T-helper 17 cell (primary cell): ENCODE results near the gene KRTAP19-3. TPM values are rescaled to one million over a fixed set of nuclear protein-coding genes. Genes with fewer than 3 reads are reported as not detected.
"Not testable (repeated sequence)": the region's sequence is repeated elsewhere in the genome, so short reads cannot be mapped to it uniquely, and the experiment has no call there.

ENCODE experiments used
- ATAC-seq: fragments of 150-1000 bp; cut with Tn5 transposase; 2 replicates; pipeline ENCODE4 v1.10.0; 2021; ENCODE audit warnings: mild to moderate bottlenecking, moderate library complexity
- DNase-seq, 3 donors: peaks; one replicate each; pipeline versions ENCODE4 v3.0.0 to v3.0.0-alpha.2; 2020 to 2021
- H3K9me3 ChIP-seq: one replicate; pipeline ENCODE4 v1.7.0; 2013; ENCODE audit warnings: low read length, mild to moderate bottlenecking; ENCODE audit not compliant: control insufficient read depth, poor library complexity, severe bottlenecking
- H3K27ac Mint-ChIP-seq: one replicate; pipeline ENCODE4 v1.8.0; 2022; ENCODE audit warnings: mild to moderate bottlenecking, moderate library complexity, mixed read lengths
- H3K27me3 Mint-ChIP-seq: one replicate; pipeline ENCODE4 v1.8.0; 2022; ENCODE audit warnings: mixed read lengths
- H3K36me3 Mint-ChIP-seq: one replicate; pipeline ENCODE4 v1.8.0; 2022; ENCODE audit warnings: low read depth, mixed read lengths
- H3K4me1 Mint-ChIP-seq: one replicate; pipeline ENCODE4 v1.8.0; 2022; ENCODE audit warnings: mild to moderate bottlenecking, mixed read lengths
- H3K4me3 Mint-ChIP-seq: one replicate; pipeline ENCODE4 v1.8.0; 2022; ENCODE audit warnings: mild to moderate bottlenecking, moderate library complexity, mixed read lengths
- total RNA-seq, 4 donors: library from RNA in 2 of 4; stranded (reverse) in 2 of 4; gene quantifications; one replicate each; pipeline ENCODE4 v1.2.3 and lab custom pipeline; 2022 to 2026

KRTAP19-3 gene
- total RNA-seq (not detected), total RNA-seq (lab: John Stamatoyannopoulos, UW) (0 reads per million in 2 donors)

DNA sequence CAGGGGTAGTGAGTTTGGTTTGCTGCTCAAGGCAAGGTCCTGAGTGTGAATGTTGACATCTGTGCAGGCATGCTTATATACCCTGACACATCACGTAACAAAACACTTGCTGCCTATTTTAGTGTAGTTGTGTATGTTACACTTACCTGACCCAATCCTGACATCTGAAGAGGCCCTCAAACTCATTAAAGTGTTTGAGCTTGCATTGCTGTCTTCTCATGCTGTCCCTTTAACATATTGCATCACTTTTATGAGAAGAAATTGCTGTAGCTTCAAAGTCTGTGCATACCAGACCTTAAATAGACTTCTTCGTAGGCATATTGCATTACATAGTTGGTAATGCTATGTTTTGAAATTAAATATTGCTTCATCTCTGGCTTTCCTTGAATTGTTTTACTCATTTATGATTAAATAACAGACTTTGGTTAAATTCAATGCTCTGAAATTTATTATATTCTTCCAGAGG is at the start of gene KRTAP19-3:
KRTAP19-3 (minus strand) TSS at position 51 of the 466 bp plus-strand sequence. CDS start 56 bp downstream, outside the sequence.
- H3K9me3 ChIP-seq: no peaks in the 10 kb centered on the region
- H3K4me3 Mint-ChIP-seq: no peak within 1 kb of the TSS
- H3K36me3 Mint-ChIP-seq: no peaks in the 10 kb centered on the region
- H3K27ac Mint-ChIP-seq: no peak within 1 kb of the TSS
- no peaks in the 10 kb centered on the region for H3K27me3 Mint-ChIP-seq
- no peak for DNase-seq
- no peaks in the 10 kb centered on the region for H3K4me1 Mint-ChIP-seq
- ATAC-seq: no peak

DNA sequence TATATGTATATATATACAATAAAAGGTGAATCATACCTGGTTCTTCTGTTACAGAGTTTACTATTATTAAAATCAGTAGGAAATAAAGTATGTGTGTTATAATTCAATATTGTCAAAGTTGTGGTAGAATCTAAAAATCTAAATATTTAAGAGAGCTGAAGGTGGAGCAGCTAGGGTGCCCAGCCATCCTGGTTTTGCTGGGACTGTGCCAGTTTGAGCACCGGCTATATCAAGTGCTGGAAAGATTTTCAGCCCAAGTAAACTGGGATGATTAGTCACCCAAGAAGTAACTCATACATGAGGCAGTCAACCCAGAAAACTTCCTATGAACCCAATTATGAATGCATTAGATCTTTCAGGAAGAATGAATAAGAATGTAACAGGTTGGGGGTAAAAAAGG is 27.1 kb upstream of the KRTAP19-3 start:
- no peaks in the 10 kb centered on the region for H3K9me3 ChIP-seq
- no peak overlapping the region for H3K27ac Mint-ChIP-seq
- H3K36me3 Mint-ChIP-seq: no peaks in the 10 kb centered on the region
- no peaks in the 10 kb centered on the region for H3K4me1 Mint-ChIP-seq
- ATAC-seq (no peak), DNase-seq (no peak)
- H3K27me3 Mint-ChIP-seq: no peaks in the 10 kb centered on the region
- no peak overlapping the region for H3K4me3 Mint-ChIP-seq

DNA sequence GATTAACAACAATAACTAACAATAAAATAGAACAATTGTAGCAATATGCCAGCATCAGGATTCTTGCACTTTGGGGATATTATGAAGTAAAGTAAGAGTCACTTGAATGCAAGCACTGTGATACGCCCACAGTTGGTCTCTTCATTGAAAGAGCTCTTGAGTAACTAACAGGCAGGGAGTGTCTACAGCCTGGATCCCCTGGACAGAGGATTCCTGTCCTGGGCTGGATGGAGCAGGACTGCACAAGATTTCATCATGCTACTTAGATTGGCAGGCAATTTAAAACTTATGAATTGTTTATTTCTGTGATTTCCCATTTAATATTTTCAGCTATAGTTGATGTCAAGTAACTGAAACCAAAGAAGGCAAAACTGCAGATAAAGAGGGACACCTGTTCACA is 23.9 kb upstream of the KRTAP19-3 start:
- Mint-ChIP-seq H3K36me3 (no peaks in the 10 kb centered on the region), H3K4me3 (no peak overlapping the region), H3K27me3 (no peaks in the 10 kb centered on the region), H3K27ac (no peak overlapping the region), H3K4me1 (no peaks in the 10 kb centered on the region)
- no peak for ATAC-seq
- no peaks in the 10 kb centered on the region for H3K9me3 ChIP-seq
- DNase-seq: no peak

DNA sequence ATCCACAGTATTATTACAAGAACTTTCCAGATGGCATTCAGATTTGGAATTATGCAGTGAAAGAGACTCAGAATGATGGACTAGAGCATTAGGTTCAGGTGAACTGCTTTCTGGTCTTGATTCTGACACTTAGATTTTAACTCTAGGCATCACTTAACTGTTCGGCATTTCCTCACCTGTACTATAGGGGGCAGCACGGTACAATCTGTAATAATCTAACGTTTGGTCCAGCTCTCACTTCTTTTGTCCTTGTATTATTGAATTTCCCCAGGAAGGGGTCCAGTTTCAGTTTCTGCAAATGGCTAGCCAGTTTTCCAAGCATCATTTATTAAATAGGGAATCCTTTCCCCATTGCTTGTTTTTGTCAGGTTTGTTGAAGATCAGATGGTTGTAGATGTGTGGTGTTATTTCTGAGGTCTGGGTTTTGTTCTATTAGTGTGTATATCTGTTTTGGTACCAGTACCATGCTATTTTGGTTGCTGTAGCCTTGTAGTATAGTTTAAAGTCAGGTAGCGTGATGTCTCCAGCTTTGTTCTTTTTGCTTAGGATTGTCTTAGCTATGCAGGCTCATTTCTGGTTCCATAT is 13.9 kb upstream of the KRTAP19-3 start:
- not testable (repeated sequence) for ATAC-seq, DNase-seq, H3K36me3 Mint-ChIP-seq, H3K4me1 Mint-ChIP-seq, H3K27ac Mint-ChIP-seq, H3K9me3 ChIP-seq, H3K4me3 Mint-ChIP-seq
- H3K27me3 Mint-ChIP-seq: peaks cover 19% of the 10 kb centered on the region

DNA sequence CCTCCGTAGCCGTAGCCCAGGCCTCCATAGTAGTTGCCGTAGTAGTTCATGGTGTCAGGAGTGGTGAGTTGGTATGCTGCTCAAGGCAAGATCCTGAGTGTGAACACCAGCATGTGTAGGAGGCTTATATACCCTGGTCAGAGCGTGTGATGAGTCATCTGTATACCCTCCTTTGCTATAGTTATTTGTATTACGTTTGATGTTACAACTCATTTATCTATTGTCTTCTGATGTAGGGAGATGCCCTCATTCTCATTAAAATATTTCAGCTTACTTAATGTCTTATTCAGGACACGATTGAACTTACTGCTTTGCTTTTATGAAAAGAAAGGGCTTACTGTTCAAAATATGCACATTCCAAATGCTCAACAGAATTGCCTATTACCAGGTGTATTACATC is 10.2 kb upstream of the KRTAP19-3 start, which contains the start of gene KRTAP19-5:
KRTAP19-5 (minus strand) TSS at position 101 of the 400 bp plus-strand sequence; CDS start at position 50, 51 bp downstream.
- H3K36me3 Mint-ChIP-seq: no peaks in the 10 kb centered on the region
- no peaks in the 10 kb centered on the region for H3K9me3 ChIP-seq
- no peak within 1 kb of the TSS for H3K27ac Mint-ChIP-seq
- DNase-seq (no peak), ATAC-seq (no peak)
- H3K4me1 Mint-ChIP-seq: no peaks in the 10 kb centered on the region
- peaks cover 12% of the 10 kb centered on the region for H3K27me3 Mint-ChIP-seq
- no peak within 1 kb of the TSS for H3K4me3 Mint-ChIP-seq

DNA sequence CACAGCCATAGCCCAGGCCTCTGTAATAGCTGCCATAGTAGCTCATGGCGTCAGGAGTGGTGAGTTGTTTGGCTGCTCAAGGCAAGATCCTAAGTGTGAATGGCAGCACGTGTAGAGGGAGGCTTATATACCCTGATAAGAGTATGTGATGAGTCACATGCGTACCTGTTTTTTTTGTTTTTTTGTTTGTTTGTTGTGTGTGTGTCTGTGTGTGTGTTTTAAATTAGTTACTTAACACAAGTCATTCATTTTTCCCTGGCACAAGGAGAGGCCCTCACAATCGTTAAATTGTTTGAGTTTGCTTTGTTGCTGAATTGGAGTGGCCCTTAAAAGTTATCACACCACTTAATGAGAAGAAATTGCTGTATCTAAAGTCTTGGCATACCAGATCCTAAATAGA is 5.3 kb upstream of the KRTAP19-3 start, which contains the start of gene KRTAP19-4:
KRTAP19-4 (minus strand) TSS at position 101 of the 400 bp plus-strand sequence; CDS start at position 46, 55 bp downstream.
- Mint-ChIP-seq H3K4me3 (no peak within 1 kb of the TSS), H3K27ac (no peak within 1 kb of the TSS), H3K4me1 (no peaks in the 10 kb centered on the region), H3K36me3 (no peaks in the 10 kb centered on the region), H3K27me3 (no peaks in the 10 kb centered on the region)
- DNase-seq (no peak), ATAC-seq (no peak)
- H3K9me3 ChIP-seq: no peaks in the 10 kb centered on the region

DNA sequence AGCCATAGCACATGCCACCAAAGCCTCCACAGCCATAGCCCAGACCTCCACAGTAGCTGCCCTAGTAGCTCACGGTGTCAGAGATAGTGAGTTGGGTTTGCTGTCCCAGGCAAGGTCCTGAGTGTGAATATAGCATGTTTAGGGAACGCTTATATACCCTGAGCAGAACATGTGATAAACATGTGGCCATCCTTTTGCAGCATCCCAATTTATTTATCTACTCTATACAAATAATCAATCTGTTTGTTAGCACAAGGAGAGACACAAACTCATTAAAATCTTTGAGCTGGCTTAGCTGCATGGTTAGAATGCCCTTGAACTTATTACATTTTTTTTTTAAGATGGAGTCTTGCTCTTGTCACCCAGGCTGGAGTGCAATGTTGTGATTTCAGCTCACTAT is 4.5 kb downstream of the KRTAP19-3 start, which contains the start of gene KRTAP19-2:
KRTAP19-2 (minus strand) TSS at position 101 of the 400 bp plus-strand sequence; CDS start at position 13, 88 bp downstream.
- no peak within 1 kb of the TSS for H3K27ac Mint-ChIP-seq
- H3K4me3 Mint-ChIP-seq: no peak within 1 kb of the TSS
- H3K27me3 Mint-ChIP-seq: no peaks in the 10 kb centered on the region
- ATAC-seq: no peak
- peaks cover 4% of the 10 kb centered on the region for H3K9me3 ChIP-seq
- DNase-seq: no peak
- no peaks in the 10 kb centered on the region for H3K36me3 Mint-ChIP-seq
- H3K4me1 Mint-ChIP-seq: no peaks in the 10 kb centered on the region

DNA sequence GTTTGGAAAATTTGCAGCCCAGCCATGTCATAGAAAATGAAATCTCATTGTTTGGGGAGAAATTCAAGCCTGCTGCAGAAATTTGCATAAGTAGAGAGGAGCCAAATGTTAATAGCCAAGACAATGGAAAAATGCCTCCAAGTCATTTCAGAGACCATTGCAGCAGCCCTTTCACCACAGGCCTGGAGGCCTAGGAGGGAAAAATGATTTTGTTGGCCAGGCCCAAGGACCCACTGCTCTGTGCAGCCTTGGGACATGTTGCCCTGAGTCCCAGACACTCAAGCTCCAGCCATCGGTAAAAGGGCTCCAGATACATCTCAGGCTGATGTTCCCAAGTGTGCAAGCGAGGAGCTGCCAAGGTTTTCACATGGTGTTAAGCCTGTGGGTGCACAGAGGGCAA is 5.6 kb downstream of the KRTAP19-3 start:
- ATAC-seq: no peak
- Mint-ChIP-seq H3K27ac (no peak overlapping the region), H3K36me3 (no peaks in the 10 kb centered on the region), H3K4me3 (no peak overlapping the region), H3K27me3 (no peaks in the 10 kb centered on the region), H3K4me1 (no peaks in the 10 kb centered on the region)
- no peak for DNase-seq
- peaks cover 4% of the 10 kb centered on the region for H3K9me3 ChIP-seq

DNA sequence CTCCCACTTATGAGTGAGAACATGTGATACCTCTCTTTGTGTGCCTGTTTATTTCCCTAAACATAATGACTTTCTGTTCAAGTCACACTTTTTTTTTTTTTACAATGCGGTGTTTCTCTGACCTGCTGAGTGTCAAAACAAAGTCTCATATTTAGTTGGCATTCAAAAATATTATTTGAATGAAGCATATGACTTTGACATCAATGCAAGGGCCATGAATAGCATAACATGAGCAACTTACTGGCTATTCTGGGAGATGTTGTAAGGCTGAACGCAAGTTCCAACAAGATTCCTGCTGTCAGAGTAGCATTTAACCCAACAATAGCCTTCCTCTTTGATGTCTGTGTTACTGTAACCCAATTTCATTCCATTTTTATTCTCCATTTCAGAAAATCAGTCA is 9.7 kb downstream of the KRTAP19-3 start:
- H3K27me3 Mint-ChIP-seq: no peaks in the 10 kb centered on the region
- peaks cover 4% of the 10 kb centered on the region for H3K9me3 ChIP-seq
- no peak overlapping the region for H3K27ac Mint-ChIP-seq
- H3K4me1 Mint-ChIP-seq: no peaks in the 10 kb centered on the region
- no peak for DNase-seq
- no peak for ATAC-seq
- H3K36me3 Mint-ChIP-seq: no peaks in the 10 kb centered on the region
- no peak overlapping the region for H3K4me3 Mint-ChIP-seq

DNA sequence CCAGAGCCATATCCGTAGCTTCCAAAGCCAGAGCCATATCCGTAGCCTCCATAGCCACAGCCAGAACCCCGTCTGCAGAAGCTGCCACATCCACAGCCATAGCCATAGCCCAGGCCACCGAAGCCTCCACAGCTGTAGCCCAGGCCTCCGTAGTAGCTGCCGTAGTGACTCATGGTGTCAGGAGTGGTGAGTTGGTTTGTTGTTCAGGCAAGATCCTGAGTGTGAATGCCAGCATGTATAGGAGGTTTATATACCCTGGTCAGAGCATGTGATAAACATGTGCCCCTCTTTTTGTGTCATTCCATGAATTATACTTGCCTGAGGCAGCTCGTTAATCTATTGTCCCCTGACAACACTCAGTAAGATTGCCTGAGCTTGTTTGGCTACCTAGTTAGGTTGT is 11.7 kb downstream of the KRTAP19-3 start, which contains the start of gene KRTAP19-1:
KRTAP19-1 (minus strand) TSS at position 223 of the 400 bp plus-strand sequence; CDS start at position 173, 50 bp downstream.
- Mint-ChIP-seq H3K4me1 (no peaks in the 10 kb centered on the region), H3K27me3 (no peaks in the 10 kb centered on the region), H3K27ac (no peak within 1 kb of the TSS), H3K4me3 (no peak within 1 kb of the TSS), H3K36me3 (no peaks in the 10 kb centered on the region)
- no peak for ATAC-seq
- no peaks in the 10 kb centered on the region for H3K9me3 ChIP-seq
- no peak for DNase-seq

DNA sequence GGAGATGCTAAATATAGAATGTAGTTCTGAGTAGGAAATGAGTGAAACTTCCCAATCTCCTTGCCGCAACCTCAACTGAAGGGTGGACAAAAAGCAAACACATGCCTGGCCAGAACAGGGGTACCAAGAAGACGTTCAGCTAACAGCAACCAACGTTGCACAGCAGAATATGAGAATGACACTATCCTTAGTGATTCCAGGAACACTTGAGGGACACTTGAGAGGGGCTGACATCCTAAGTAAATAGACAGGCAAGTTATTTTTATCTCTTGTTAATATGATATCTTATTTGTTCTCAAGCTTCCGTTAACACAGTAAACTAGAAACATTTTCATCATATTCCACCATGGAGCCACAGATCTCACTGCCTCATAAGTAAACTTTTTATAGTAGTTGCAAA is 12.6 kb downstream of the KRTAP19-3 start:
- no peak for DNase-seq
- ATAC-seq: no peak
- H3K9me3 ChIP-seq: no peaks in the 10 kb centered on the region
- Mint-ChIP-seq H3K36me3 (no peaks in the 10 kb centered on the region), H3K4me1 (no peaks in the 10 kb centered on the region), H3K27ac (no peak overlapping the region), H3K4me3 (no peak overlapping the region), H3K27me3 (no peaks in the 10 kb centered on the region)

DNA sequence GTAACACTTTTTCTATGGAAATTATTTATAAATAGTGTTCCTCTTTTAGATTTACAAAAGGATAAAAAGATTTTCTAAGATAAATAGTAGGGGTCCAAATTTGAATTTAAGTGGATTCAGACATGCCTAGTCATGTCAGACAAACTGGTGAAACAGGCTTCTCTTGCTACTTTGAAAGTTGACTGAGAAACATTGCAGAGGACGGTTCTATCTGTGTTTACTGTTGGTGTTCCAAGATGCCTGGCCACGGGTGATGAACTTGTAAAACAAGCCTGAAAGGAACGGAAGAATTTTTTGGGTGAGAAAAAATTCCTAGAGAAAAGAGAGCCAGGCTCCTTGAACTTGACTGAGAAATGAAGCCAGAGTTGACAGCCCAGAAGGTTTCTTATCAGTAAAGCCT is 13.8 kb downstream of the KRTAP19-3 start:
- Mint-ChIP-seq H3K4me3 (no peak overlapping the region), H3K36me3 (no peaks in the 10 kb centered on the region), H3K27me3 (no peaks in the 10 kb centered on the region), H3K27ac (no peak overlapping the region), H3K4me1 (no peaks in the 10 kb centered on the region)
- ATAC-seq (no peak), DNase-seq (no peak)
- no peaks in the 10 kb centered on the region for H3K9me3 ChIP-seq

DNA sequence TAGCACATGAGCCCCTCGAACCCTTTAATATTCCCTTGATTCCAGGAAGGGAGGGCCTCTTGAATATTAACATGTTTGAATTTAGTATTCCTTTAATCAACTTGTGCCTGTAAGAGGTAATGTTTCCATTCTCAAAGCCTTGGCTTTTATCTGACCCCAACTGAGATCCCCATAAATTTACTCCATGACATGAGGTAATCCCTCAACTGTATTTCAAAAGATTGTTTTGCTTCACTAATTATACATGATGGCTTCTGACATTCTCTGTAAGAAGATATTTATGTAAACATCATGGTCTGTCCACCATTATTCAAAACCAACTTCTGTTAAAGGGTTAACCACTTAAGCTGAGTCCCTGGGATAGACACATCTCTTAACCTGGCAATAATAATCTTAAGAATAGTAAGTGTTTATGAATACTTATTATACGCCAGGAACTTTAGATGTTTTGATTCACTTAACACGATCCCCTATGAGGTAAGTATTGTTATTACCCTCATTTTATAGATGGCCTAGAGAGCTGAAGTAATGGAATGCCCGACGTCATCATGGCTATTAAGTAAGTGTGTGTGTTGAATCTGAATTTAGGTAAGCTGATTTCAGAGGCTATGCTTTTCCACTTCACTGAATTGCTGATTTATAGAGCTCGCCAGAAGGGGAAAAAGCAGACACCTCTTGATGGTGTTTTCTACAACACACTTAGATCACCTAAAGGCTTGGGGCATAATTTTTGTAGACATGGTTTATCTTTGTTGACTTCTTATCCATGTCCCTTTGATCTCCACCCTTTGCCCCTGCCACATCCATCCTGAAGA is 22.7 kb downstream of the KRTAP19-3 start:
- H3K36me3 Mint-ChIP-seq: no peaks in the 10 kb centered on the region
- no peak for DNase-seq
- H3K4me1 Mint-ChIP-seq: no peaks in the 10 kb centered on the region
- no peak overlapping the region for H3K27ac Mint-ChIP-seq
- no peaks in the 10 kb centered on the region for H3K9me3 ChIP-seq
- no peak overlapping the region for H3K4me3 Mint-ChIP-seq
- H3K27me3 Mint-ChIP-seq: no peaks in the 10 kb centered on the region
- ATAC-seq: no peak
